Sigmoid colon (tissue), 7 donors: ENCODE data around the gene FAM241A. TPM values are rescaled to one million over a fixed set of nuclear protein-coding genes. Genes with fewer than 3 reads are reported as not detected.

Experiments
- DNase-seq: peaks from one replicate; pipeline ENCODE4 v3.0.0-alpha.2; 2019
- H3K27ac ChIP-seq, 4 donors: fragments of 200-600 bp; sonication (generic); one replicate each; pipeline ENCODE4 v1.5.1; 2016 to 2019; ENCODE audit warnings: mild to moderate bottlenecking in 1 of 4
- H3K27me3 ChIP-seq, 3 donors: fragments of 200-600 bp; sonication (generic); one replicate each; pipeline ENCODE4 v1.5.1; 2019; ENCODE audit warnings: mild to moderate bottlenecking in 1 of 3
- H3K36me3 ChIP-seq, 4 donors: fragments of 200-600 bp; sonication (generic); one replicate each; pipeline ENCODE4 v1.5.1; 2016 to 2019
- H3K4me1 ChIP-seq, 4 donors: fragments of 200-600 bp; sonication (generic); one replicate each; pipeline ENCODE4 v1.5.1; 2017 to 2019
- H3K4me3 ChIP-seq, 4 donors: fragments of 200-600 bp; sonication (generic); one replicate each; pipeline ENCODE4 v1.5.1; 2017 to 2019; ENCODE audit warnings: mild to moderate bottlenecking in 2 of 4, moderate library complexity in 1 of 4
- H3K9me3 ChIP-seq, 4 donors: fragments of 200-600 bp in 3 of 4; sonication (generic) in 3 of 4; one replicate each; pipeline versions ENCODE4 v1.5.1 to v1.6.1; 2013 to 2019
- EP300 ChIP-seq, 4 donors: sonication (generic); formaldehyde crosslinking; IDR thresholded peaks; one replicate each; pipeline ENCODE4 v1.6.1; 2017; ENCODE audit warnings: antibody characterized with exemption in 4 of 4
- POLR2A ChIP-seq, 2 donors: fragments of 450-650 bp; IDR thresholded peaks; one replicate each; pipeline ENCODE4 v1.6.1; 2016; ENCODE audit warnings: antibody characterized with exemption in 2 of 2, mild to moderate bottlenecking in 2 of 2, moderate library complexity in 2 of 2
- POLR2AphosphoS5 ChIP-seq, 4 donors: sonication (generic); formaldehyde crosslinking; IDR thresholded peaks; one replicate each; pipeline ENCODE4 v1.6.1; 2017; ENCODE audit warnings: antibody characterized with exemption in 4 of 4
- WGBS, 2 donors: extraction: QIAGEN DNeasy Blood & Tissue Kit; methylation state at CpG; one replicate each; pipeline ENCODE4 v1.1.7; 2013; 5-methylcytosine and 5-hydroxymethylcytosine counted together
- intact Hi-C: fragments of 100-400 bp; cut with DNase I; formaldehyde crosslinking; loops from one replicate; pipeline ENCODE4 v1.15.1; 2023
- polyA plus RNA-seq, 3 donors: library from polyadenylated mRNA; stranded (reverse); fragments of 200-250 nt; gene quantifications; one replicate each; pipeline ENCODE4 v1.2.3, GENCODE V29; 2013
- total RNA-seq, 4 donors: library from RNA; depleted of rRNA; stranded (reverse); fragments of >200 nt; gene quantifications; one replicate each; pipeline ENCODE4 v1.1.0, GENCODE V29; 2016
- TF ChIP-seq, protein P1 (sequence below), 4 experiments: fragments of 450-650 bp in 3 of 4; fragments of 200-600 bp in 1 of 4; IDR thresholded peaks; one replicate each; pipeline ENCODE4 v1.5.1; 2016 to 2019; ENCODE audit warnings: antibody characterized with exemption in 4 of 4, mild to moderate bottlenecking in 3 of 4, moderate library complexity in 2 of 4
- donor health status: healthy with polysubstance abuse.
- donor health status: Bipolar disorder and iron deficiency.
- donor health status: healthy.

Gene FAM241A
- total and polyA plus RNA-seq, 7 donors: 1.2 to 3.7 (median 2.8) TPM

DNA sequence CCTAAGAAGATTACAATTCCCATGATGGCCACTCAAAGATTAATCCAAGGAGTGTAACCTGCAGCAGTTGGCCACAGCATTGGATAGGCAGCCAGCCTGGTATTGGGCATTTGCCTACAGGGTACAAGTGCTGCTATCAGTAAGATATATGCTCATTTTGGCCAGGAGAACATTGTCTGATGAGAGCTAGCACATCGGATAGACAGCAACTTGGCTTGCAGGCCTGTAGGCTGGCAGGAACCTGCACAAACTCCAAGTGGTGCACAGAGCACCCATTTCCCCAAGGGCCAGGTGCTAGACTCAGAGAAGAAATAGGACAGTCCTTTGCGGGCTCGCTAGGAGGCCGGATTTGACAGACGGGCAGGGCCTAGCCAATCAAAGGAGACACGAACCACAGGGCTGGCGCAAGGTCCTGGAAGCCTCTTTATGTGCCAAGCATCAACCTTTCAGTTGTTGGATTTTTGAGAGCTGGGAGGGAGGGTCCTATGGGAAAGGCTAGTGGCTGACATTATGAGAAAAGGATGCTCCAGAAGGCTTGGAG, 74.6 kb downstream of the FAM241A start:
- Histone ChIP-seq H3K4me3 (no peak overlapping the region), H3K4me1 (no peaks in the 10 kb centered on the region), H3K27ac (no peak overlapping the region), H3K36me3 (no peaks in the 10 kb centered on the region), H3K27me3 (no peaks in the 10 kb centered on the region), H3K9me3 (no peaks in the 10 kb centered on the region)
- DNase-seq: no peak
- no peak for TF ChIP-seq POLR2AphosphoS5 (IDR thresholded peaks at IDR 0.05)
- 96% methylated on average over 7 of the region's 7 CpGs for WGBS, 2 donors
- intact Hi-C loops: no loop called here

DNA sequence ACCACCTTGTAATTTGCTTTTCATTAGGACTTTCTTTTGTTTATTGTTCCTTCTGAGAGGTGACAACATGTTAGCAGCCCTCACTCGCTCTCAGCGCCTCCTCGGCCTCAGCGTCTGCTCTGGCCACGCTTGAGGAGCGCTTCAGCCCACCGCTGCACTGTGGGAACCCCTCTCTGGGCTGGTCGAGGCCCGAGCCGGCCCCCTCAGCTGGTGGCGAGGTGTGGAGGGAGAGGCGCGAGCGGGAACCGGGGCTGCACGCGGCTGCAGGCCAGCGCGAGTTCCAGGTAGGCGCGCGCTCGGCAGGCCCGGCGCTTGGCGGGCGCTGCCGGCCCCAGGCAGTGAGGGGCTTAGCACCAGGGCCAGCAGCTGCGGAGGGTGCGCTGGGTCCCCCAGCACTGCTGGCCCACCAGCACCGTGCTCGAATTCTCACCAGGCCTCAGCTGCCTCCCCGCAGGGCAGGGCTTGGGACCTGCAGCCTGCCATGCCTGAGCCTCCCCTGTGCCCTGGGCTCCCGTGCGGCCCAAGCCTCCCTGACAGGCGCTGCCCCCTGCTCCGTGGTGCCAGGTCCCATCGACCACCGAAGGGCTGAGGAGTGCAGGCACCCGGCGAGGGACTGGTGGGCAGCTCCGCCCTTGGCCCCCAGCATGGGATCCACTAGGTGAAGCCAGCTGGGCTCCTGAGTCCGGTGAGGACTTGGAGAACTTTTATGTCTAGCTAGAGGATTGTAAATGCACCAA, 77.1 kb downstream of the FAM241A start:
- Histone ChIP-seq H3K27me3 (no peaks in the 10 kb centered on the region), H3K27ac (no peak overlapping the region), H3K4me1 (no peaks in the 10 kb centered on the region), H3K36me3 (no peaks in the 10 kb centered on the region), H3K4me3 (no peak overlapping the region), H3K9me3 (no peaks in the 10 kb centered on the region)
- 97 to 98% methylated on average over 43 of the region's 43 CpGs for WGBS, 2 donors
- intact Hi-C loops: no loop called here
- no peak for DNase-seq
- TF ChIP-seq, protein P1, sequence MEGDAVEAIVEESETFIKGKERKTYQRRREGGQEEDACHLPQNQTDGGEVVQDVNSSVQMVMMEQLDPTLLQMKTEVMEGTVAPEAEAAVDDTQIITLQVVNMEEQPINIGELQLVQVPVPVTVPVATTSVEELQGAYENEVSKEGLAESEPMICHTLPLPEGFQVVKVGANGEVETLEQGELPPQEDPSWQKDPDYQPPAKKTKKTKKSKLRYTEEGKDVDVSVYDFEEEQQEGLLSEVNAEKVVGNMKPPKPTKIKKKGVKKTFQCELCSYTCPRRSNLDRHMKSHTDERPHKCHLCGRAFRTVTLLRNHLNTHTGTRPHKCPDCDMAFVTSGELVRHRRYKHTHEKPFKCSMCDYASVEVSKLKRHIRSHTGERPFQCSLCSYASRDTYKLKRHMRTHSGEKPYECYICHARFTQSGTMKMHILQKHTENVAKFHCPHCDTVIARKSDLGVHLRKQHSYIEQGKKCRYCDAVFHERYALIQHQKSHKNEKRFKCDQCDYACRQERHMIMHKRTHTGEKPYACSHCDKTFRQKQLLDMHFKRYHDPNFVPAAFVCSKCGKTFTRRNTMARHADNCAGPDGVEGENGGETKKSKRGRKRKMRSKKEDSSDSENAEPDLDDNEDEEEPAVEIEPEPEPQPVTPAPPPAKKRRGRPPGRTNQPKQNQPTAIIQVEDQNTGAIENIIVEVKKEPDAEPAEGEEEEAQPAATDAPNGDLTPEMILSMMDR (IDR thresholded peaks at IDR 0.05): no peak
- TF ChIP-seq POLR2A (IDR thresholded peaks at IDR 0.05): no peak
- no peak for TF ChIP-seq POLR2AphosphoS5 (IDR thresholded peaks at IDR 0.05)
- no peak for TF ChIP-seq EP300 (IDR thresholded peaks at IDR 0.05)

DNA sequence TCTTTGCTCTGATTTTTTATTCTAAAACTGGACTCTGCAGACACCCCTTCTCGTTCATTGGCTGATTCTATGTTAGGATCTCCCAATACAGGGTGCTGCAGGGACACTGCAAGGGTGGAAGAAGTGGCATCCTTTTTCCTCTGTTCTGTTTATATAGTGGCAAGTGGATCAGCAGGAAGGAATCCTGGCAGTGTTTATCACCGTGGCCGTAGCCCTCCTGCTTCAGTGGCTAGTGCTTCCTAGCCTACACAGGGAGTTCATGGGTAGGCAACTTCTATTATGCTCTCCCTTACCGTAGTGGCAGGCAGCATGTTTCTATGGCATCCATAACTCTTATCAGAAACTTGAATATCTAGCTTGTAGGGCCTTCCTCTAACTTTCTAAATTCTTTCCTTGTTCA, 79.9 kb downstream of the FAM241A start:
- WGBS, 2 donors: 70% methylated on average over 4 of the region's 4 CpGs
- no peaks in the 10 kb centered on the region for H3K36me3 ChIP-seq
- intact Hi-C loops: no loop called here
- H3K4me3 ChIP-seq: no peak overlapping the region
- no peaks in the 10 kb centered on the region for H3K9me3 ChIP-seq
- TF ChIP-seq EP300 (IDR thresholded peaks at IDR 0.05): no peak
- TF ChIP-seq, protein P1 (IDR thresholded peaks at IDR 0.05): no peak
- no peak for TF ChIP-seq POLR2A (IDR thresholded peaks at IDR 0.05)
- TF ChIP-seq POLR2AphosphoS5 (IDR thresholded peaks at IDR 0.05): no peak
- H3K27me3 ChIP-seq: no peaks in the 10 kb centered on the region
- H3K4me1 ChIP-seq: peaks cover 0 to 4% (median under 1%) of the 10 kb centered on the region in 4 donors
- DNase-seq: no peak
- H3K27ac ChIP-seq: no peak overlapping the region

DNA sequence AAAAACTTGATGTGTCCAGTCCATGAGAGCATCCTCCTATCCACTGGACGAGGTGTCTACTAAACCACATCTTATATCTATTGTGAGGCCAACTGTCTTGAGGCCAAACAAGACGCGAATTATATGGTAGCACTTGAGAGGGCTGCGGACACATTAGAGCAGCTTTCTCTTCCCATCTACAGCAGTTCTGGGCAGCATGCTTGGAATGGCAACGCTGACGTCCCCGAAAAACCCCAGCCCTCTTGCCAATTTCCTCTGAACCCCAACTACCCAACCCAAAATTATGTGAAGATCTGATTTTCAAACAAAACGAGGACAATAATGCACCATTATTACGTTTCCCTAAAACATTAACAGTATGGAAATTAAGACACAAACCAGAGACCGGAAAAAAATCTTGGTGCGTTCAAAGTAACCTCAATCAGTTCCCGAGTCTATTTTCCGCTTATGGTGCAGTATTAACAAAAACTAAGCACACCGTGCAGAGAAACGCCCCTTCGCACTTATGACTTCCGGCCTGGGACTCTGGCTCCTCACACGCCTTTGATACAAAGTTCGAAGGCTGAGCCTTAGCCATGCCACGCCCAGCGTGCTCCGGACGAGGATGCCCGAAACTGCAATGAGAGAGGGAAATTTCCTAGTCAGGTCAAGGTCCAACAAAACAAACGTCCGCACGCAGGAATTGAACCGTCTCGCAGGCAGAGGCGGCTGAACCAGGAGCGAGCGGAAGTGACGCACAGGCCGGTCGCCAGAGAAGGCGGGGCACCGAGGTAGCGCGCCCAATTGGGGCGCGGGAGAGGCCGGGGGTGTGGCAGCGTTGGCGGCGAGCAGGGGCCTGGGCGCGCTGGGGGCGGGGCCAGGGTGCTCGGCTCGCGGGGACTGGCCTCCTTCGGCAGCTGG, 85.9 kb downstream of the FAM241A start:
- intact Hi-C loops: loop anchor here (5.0 to 10.0 kb wide), 2 partner anchors 56 to 404 kb away; partner anchors contain the start of genes LARP7, TIFA and ZGRF1
- H3K9me3 ChIP-seq: no peaks in the 10 kb centered on the region
- peak overlapping the region; percentile 77 to 97 (median 90) for H3K4me3 ChIP-seq
- peak; percentile 99 for DNase-seq
- no peaks in the 10 kb centered on the region for H3K36me3 ChIP-seq
- WGBS, 2 donors: 1% methylated on average over 52 of the region's 52 CpGs
- H3K27ac ChIP-seq: peak overlapping the region; percentile 93 to 99 (median 97)
- H3K4me1 ChIP-seq: peaks cover 0 to 26% (median 12%) of the 10 kb centered on the region in 4 donors
- TF ChIP-seq, protein P1 (IDR thresholded peaks at IDR 0.05): no peak
- peak in 2 of 4 donors; percentile 44 to 65 for TF ChIP-seq POLR2AphosphoS5 (IDR thresholded peaks at IDR 0.05)
- no peaks in the 10 kb centered on the region for H3K27me3 ChIP-seq
